ENCODE measurements around the gene RASGRP2. TPM values are rescaled to one million over a fixed set of nuclear protein-coding genes. Genes with fewer than 3 reads are reported as not detected.

The RASGRP2 gene
- total and polyA plus RNA-seq, 3 donors from 2014 or later = 14.4 to 26.3 (median 24.0) TPM

DNA sequence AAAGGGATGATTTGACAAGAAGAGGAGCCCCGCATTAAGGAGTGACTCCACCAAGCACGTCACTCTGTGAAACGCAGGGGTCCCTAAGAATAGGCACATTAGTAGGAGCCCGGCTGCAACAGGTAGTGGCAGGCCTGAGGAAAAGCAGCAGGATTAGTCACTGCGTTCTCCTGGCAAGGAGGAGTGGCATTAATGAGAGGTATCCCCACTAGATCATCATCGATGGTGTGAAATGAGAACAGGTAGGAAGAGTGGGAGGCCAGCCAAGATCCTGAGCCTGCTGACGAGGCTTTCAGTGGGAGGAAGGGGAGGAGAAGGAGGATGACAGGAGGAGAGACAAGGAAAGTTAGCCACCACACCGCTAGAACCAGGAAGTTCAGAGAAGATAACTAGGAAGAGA lies 59.6 kb downstream of the RASGRP2 start:
- intact Hi-C loops (cut with DNase I; ENCODE audit: low total_unique reads) = no loop called here
- Histone ChIP-seq H3K27me3 (no peaks in the 10 kb centered on the region), H3K27ac (no peak overlapping the region), H3K4me1 (peaks cover 21% of the 10 kb centered on the region), H3K36me3 (ENCODE audit: low read depth, missing control alignments) (no peaks in the 10 kb centered on the region), H3K9me3 (no peaks in the 10 kb centered on the region), H3K4me3 (no peak overlapping the region)
- WGBS, 2 donors = 77 to 89% methylated on average over 7 to 8 of the region's 8 CpGs
- TF ChIP-seq, protein P1, sequence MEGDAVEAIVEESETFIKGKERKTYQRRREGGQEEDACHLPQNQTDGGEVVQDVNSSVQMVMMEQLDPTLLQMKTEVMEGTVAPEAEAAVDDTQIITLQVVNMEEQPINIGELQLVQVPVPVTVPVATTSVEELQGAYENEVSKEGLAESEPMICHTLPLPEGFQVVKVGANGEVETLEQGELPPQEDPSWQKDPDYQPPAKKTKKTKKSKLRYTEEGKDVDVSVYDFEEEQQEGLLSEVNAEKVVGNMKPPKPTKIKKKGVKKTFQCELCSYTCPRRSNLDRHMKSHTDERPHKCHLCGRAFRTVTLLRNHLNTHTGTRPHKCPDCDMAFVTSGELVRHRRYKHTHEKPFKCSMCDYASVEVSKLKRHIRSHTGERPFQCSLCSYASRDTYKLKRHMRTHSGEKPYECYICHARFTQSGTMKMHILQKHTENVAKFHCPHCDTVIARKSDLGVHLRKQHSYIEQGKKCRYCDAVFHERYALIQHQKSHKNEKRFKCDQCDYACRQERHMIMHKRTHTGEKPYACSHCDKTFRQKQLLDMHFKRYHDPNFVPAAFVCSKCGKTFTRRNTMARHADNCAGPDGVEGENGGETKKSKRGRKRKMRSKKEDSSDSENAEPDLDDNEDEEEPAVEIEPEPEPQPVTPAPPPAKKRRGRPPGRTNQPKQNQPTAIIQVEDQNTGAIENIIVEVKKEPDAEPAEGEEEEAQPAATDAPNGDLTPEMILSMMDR (IDR thresholded peaks at IDR 0.05) = no peak
- TF ChIP-seq POLR2A (IDR thresholded peaks at IDR 0.05) = no peak
- no peak for DNase-seq

DNA sequence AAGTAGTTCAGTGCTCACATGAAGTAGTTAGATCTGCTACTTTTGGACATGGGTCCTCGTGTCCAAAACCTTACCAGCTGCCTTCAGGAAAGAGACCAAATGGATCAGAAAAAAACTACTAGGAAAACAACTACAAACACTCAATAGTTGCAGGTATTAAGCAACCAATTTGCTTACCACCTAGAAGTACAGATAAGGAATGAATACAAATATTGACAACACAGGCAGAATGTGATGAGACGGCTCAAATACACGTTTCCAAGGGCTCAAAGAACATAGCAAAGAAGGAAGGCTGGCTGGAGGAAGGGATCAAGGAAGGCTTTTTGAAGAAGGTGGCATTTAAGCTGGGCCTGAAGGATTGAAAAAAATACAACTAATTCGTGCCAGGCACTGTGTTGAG lies 62.8 kb downstream of the RASGRP2 start:
- WGBS, 2 donors = 87 to 91% methylated on average over 4 of the region's 4 CpGs
- Histone ChIP-seq H3K36me3 (ENCODE audit: low read depth, missing control alignments) (no peaks in the 10 kb centered on the region), H3K4me3 (no peak overlapping the region), H3K27me3 (no peaks in the 10 kb centered on the region), H3K9me3 (no peaks in the 10 kb centered on the region), H3K4me1 (no peaks in the 10 kb centered on the region), H3K27ac (no peak overlapping the region)
- DNase-seq = no peak
- TF ChIP-seq, protein P1 (IDR thresholded peaks at IDR 0.05) = no peak
- no peak for TF ChIP-seq POLR2A (IDR thresholded peaks at IDR 0.05)
- intact Hi-C loops (cut with DNase I; ENCODE audit: low total_unique reads) = no loop called here

DNA sequence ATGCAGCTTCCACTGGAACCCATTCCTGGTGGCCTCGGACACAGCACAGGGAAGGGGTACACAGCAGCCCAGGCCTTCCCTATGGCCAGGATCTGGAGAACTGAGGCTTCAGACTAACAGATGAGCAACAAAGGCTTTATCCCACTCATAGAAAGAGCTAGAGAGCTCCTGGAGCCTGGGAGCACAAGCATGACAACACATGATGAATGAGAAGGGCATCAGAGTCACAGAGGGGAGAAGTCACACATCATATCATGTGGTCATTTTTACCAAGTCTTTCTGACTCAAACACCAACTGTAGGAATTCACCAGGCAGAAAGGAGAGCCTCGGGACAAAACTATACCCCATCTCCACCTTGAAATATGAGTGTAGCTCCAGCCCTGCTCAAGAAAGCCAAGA lies 64.1 kb downstream of the RASGRP2 start:
- Histone ChIP-seq H3K27me3 (no peaks in the 10 kb centered on the region), H3K27ac (no peak overlapping the region), H3K9me3 (no peaks in the 10 kb centered on the region), H3K4me3 (no peak overlapping the region), H3K4me1 (peaks cover 11% of the 10 kb centered on the region), H3K36me3 (ENCODE audit: low read depth, missing control alignments) (no peaks in the 10 kb centered on the region)
- intact Hi-C loops (cut with DNase I; ENCODE audit: low total_unique reads) = no loop called here
- DNase-seq = no peak
- TF ChIP-seq POLR2A (IDR thresholded peaks at IDR 0.05) = no peak
- TF ChIP-seq, protein P1 (IDR thresholded peaks at IDR 0.05) = no peak
- 41 to 92% methylated on average over 1 to 2 of the region's 2 CpGs for WGBS, 2 donors

DNA sequence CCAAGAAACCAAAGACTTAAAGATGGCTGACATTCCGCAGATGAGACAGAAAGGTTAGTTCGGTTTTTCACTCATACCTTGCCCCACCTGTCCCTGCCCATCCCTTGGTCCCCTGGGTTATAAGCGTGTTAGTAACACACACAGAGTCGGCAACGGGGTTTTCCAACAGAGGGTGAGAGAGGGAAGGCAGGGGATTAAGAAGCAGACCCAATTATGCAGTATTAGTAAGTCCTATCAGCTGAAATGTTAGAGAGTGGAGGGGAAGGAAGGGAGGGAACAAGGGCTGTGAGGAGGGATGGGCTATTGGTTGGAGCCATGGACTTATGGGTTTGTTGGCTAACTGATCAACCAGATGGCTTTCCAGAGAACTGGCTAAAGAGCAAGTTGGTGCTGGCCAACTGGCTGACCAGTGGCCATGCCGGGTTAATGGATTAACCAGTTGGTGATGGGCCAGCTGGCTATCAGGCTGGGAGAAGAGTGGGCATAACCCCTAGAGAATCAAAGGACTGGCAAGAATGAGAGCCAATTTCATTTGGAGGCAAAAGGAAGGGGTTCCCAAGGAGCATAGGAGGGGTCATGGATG lies 66.4 kb downstream of the RASGRP2 start:
- H3K36me3 ChIP-seq (ENCODE audit: low read depth, missing control alignments) = no peaks in the 10 kb centered on the region
- peaks cover 18% of the 10 kb centered on the region for H3K4me1 ChIP-seq
- no peaks in the 10 kb centered on the region for H3K9me3 ChIP-seq
- DNase-seq = no peak
- no peaks in the 10 kb centered on the region for H3K27me3 ChIP-seq
- no peak overlapping the region for H3K4me3 ChIP-seq
- no peak for TF ChIP-seq POLR2A (IDR thresholded peaks at IDR 0.05)
- TF ChIP-seq, protein P1 (IDR thresholded peaks at IDR 0.05) = no peak
- no peak overlapping the region for H3K27ac ChIP-seq
- WGBS, 2 donors = 90 to 95% methylated on average over 6 of the region's 6 CpGs
- intact Hi-C loops (cut with DNase I; ENCODE audit: low total_unique reads) = no loop called here

Other genes with a start within 250 kb of the RASGRP2 start
- 1 to 10 TPM in 1 of 2 donors, under 1 TPM in 1; 0.63 to 1.2 TPM for gene SLC22A11, start 188.2 kb downstream of the RASGRP2 start, total RNA-seq
- gene SLC22A11, start 188.2 kb downstream of the RASGRP2 start, polyA plus RNA-seq (ENCODE audit: insufficient read depth, low read depth, low replicate concordance) = 1.7 TPM
- gene SLC22A12, start 152.9 kb downstream of the RASGRP2 start, total RNA-seq = not detected
- gene SLC22A12, start 152.9 kb downstream of the RASGRP2 start, polyA plus RNA-seq (ENCODE audit: insufficient read depth, low read depth, low replicate concordance) = not detected
- 10 to 100 TPM; 32.6 to 40.1 TPM for gene NRXN2, start 20.9 kb downstream of the RASGRP2 start, total RNA-seq
- gene NRXN2, start 20.9 kb downstream of the RASGRP2 start, polyA plus RNA-seq (ENCODE audit: insufficient read depth, low read depth, low replicate concordance) = 46.8 TPM
- 10 to 100 TPM; 12.1 to 14.4 TPM for gene PYGM, start 15.8 kb upstream of the RASGRP2 start, total RNA-seq
- 14.2 TPM for gene PYGM, start 15.8 kb upstream of the RASGRP2 start, polyA plus RNA-seq (ENCODE audit: insufficient read depth, low read depth, low replicate concordance)
- 100 to 1,000 TPM; 431 to 499 TPM for gene SF1, start 34.4 kb upstream of the RASGRP2 start, total RNA-seq
- gene SF1, start 34.4 kb upstream of the RASGRP2 start, polyA plus RNA-seq (ENCODE audit: insufficient read depth, low read depth, low replicate concordance) = 455 TPM
- gene MAP4K2, start 59.1 kb upstream of the RASGRP2 start, total RNA-seq = 10 to 100 TPM; 27.7 to 29.8 TPM
- 14.9 TPM for gene MAP4K2, start 59.1 kb upstream of the RASGRP2 start, polyA plus RNA-seq (ENCODE audit: insufficient read depth, low read depth, low replicate concordance)
- gene MEN1, start 66.4 kb upstream of the RASGRP2 start, total RNA-seq = 10 to 100 TPM; 36.7 to 40.8 TPM
- gene MEN1, start 66.4 kb upstream of the RASGRP2 start, polyA plus RNA-seq (ENCODE audit: insufficient read depth, low read depth, low replicate concordance) = 29.7 TPM
- gene CDC42BPG, start 100.5 kb upstream of the RASGRP2 start, total RNA-seq = 1 to 10 TPM; 7.6 to 9.2 TPM
- 5.3 TPM for gene CDC42BPG, start 100.5 kb upstream of the RASGRP2 start, polyA plus RNA-seq (ENCODE audit: insufficient read depth, low read depth, low replicate concordance)
- 100 to 1,000 TPM; 230 to 455 TPM for gene EHD1, start 134.5 kb upstream of the RASGRP2 start, total RNA-seq
- 328 TPM for gene EHD1, start 134.5 kb upstream of the RASGRP2 start, polyA plus RNA-seq (ENCODE audit: insufficient read depth, low read depth, low replicate concordance)
- gene ATG2A, start 173.1 kb upstream of the RASGRP2 start, total RNA-seq = 10 to 100 TPM; 51.1 to 56.1 TPM
- 22.2 TPM for gene ATG2A, start 173.1 kb upstream of the RASGRP2 start, polyA plus RNA-seq (ENCODE audit: insufficient read depth, low read depth, low replicate concordance)
- gene PPP2R5B, start 180.5 kb upstream of the RASGRP2 start, total RNA-seq = 10 to 100 TPM; 19.4 to 26.2 TPM
- 9.9 TPM for gene PPP2R5B, start 180.5 kb upstream of the RASGRP2 start, polyA plus RNA-seq (ENCODE audit: insufficient read depth, low read depth, low replicate concordance)
- gene GPHA2, start 191.8 kb upstream of the RASGRP2 start, total RNA-seq = 1 to 10 TPM; 7.0 to 9.4 TPM
- 6.9 TPM for gene GPHA2, start 191.8 kb upstream of the RASGRP2 start, polyA plus RNA-seq (ENCODE audit: insufficient read depth, low read depth, low replicate concordance)
- 10 to 100 TPM; 14.4 to 34.8 TPM for gene MAJIN, start 228.0 kb upstream of the RASGRP2 start, total RNA-seq
- 36.4 TPM for gene MAJIN, start 228.0 kb upstream of the RASGRP2 start, polyA plus RNA-seq (ENCODE audit: insufficient read depth, low read depth, low replicate concordance)